Liver (tissue), 9 donors: ENCODE results near the gene LEKR1. TPM values are rescaled to one million over a fixed set of nuclear protein-coding genes. Genes with fewer than 3 reads are reported as not detected.

ENCODE experiments used
- DNase-seq: peaks from one replicate; pipeline ENCODE4 v3.0.0-alpha.2; 2017; ENCODE audit warnings: low spot score
- H3K27ac ChIP-seq, 2 donors: one replicate each; pipeline ENCODE4 v1.7.0; 2013; ENCODE audit warnings: inconsistent platforms in 2 of 2, low read length in 2 of 2, control low read depth in 1 of 2, low read depth in 1 of 2, mild to moderate bottlenecking in 1 of 2
- H3K27me3 ChIP-seq, 4 donors: one replicate each; pipeline versions ENCODE4 v1.6.1 to v1.7.0; 2013; ENCODE audit warnings: low read length in 3 of 4, inconsistent platforms in 1 of 4, mild to moderate bottlenecking in 1 of 4, moderate library complexity in 1 of 4; ENCODE audit not compliant: control insufficient read depth in 4 of 4, insufficient read depth in 4 of 4
- H3K36me3 ChIP-seq, 4 donors: one replicate each; pipeline versions ENCODE4 v1.6.1 to v1.7.0; 2013; ENCODE audit warnings: low read length in 3 of 4, mild to moderate bottlenecking in 3 of 4, low read depth in 1 of 4, moderate library complexity in 1 of 4; ENCODE audit not compliant: control insufficient read depth in 4 of 4, insufficient read depth in 3 of 4
- H3K4me1 ChIP-seq, 4 donors: one replicate each; pipeline versions ENCODE4 v1.6.1 to v1.7.0; 2013; ENCODE audit warnings: low read length in 3 of 4, mild to moderate bottlenecking in 3 of 4, moderate library complexity in 1 of 4; ENCODE audit not compliant: control insufficient read depth in 4 of 4, insufficient read depth in 4 of 4
- H3K4me3 ChIP-seq, 3 donors: one replicate each; pipeline versions ENCODE4 v1.6.1 to v1.7.0; 2013; ENCODE audit warnings: low read length in 3 of 3, control low read depth in 1 of 3, low read depth in 1 of 3, mild to moderate bottlenecking in 1 of 3
- H3K9ac ChIP-seq, 2 donors: one replicate each; pipeline ENCODE4 v1.7.0; 2013; ENCODE audit warnings: low read length in 2 of 2, mild to moderate bottlenecking in 2 of 2, moderate library complexity in 2 of 2, control low read depth in 1 of 2, low read depth in 1 of 2
- H3K9me3 ChIP-seq, 4 donors: one replicate each; pipeline versions ENCODE4 v1.6.1 to v1.7.0; 2013; ENCODE audit warnings: low read length in 3 of 4; ENCODE audit not compliant: control insufficient read depth in 4 of 4
- ATF3 ChIP-seq: IDR thresholded peaks from 2 replicates; pipeline ENCODE4 v1.6.1; 2016; ENCODE audit warnings: antibody characterized with exemption
- CTCF ChIP-seq: fragments of 150-350 bp; IDR thresholded peaks from 2 replicates; pipeline ENCODE4 v1.5.1; 2017; ENCODE audit warnings: improper control_type of control experiment, low read depth, low read length; ENCODE audit not compliant: missing input control
- EGR1 ChIP-seq, 2 donors: IDR thresholded peaks; 2 replicates each; pipeline ENCODE4 v1.6.1; 2016 to 2018; ENCODE audit warnings: antibody characterized with exemption in 2 of 2, low read depth in 2 of 2
- FOXA2 ChIP-seq: IDR thresholded peaks from 2 replicates; pipeline ENCODE4 v1.6.1; 2016; ENCODE audit warnings: antibody characterized with exemption
- GABPA ChIP-seq, 2 donors: IDR thresholded peaks in 1 of 2; conservative IDR thresholded peaks in 1 of 2; 2 replicates each; pipeline ENCODE4 v1.6.1; 2016; ENCODE audit warnings: antibody characterized with exemption in 2 of 2, mild to moderate bottlenecking in 1 of 2, moderate library complexity in 1 of 2
- HNF4G ChIP-seq: IDR thresholded peaks from 2 replicates; pipeline ENCODE4 v1.6.1; 2016; ENCODE audit warnings: antibody characterized with exemption
- REST ChIP-seq: IDR thresholded peaks from 2 replicates; pipeline ENCODE4 v1.6.1; 2016; ENCODE audit warnings: antibody characterized with exemption, mild to moderate bottlenecking
- SP1 ChIP-seq: IDR thresholded peaks from 2 replicates; pipeline ENCODE4 v1.6.1; 2018; ENCODE audit warnings: antibody characterized with exemption, mild to moderate bottlenecking
- ZBTB33 ChIP-seq: IDR thresholded peaks from 2 replicates; pipeline ENCODE4 v1.6.1; 2016; ENCODE audit warnings: antibody characterized with exemption
- WGBS: extraction: QIAGEN DNeasy Blood & Tissue Kit; methylation state at CpG from one replicate; pipeline ENCODE4 v1.1.7; 2013; 5-methylcytosine and 5-hydroxymethylcytosine counted together
- polyA plus RNA-seq, 2 donors: library from polyadenylated mRNA; stranded (reverse) in 1 of 2; unstranded in 1 of 2; fragments of 200-250 nt in 1 of 2; fragments of >200 nt in 1 of 2; fragmentation: Nextera tagmentation in 1 of 2; extraction: Ambion mirVana in 1 of 2; gene quantifications; one replicate each; pipeline versions ENCODE4 v1.2.1 to v1.2.3, GENCODE V29; 2013 to 2015
- total RNA-seq, 2 donors: library from RNA; depleted of rRNA; stranded (reverse); fragments of >200 nt; gene quantifications; one replicate each; pipeline ENCODE4 v1.2.3, GENCODE V29; 2014
- donor health status: healthy.
- donor health status: healthy.
- donor health status: healthy.
- donor health status: healthy.
- donor health status: healthy.

LEKR1 gene
- total and polyA plus RNA-seq, 4 donors: 0.19 to 0.72 (median 0.44) TPM

- DNase-seq: no peak
- H3K27ac ChIP-seq: no peak overlapping the region
- no peaks in the 10 kb centered on the region for H3K9me3 ChIP-seq
- H3K36me3 ChIP-seq: no peaks in the 10 kb centered on the region
- TF ChIP-seq REST: no peak
- no peaks in the 10 kb centered on the region for H3K4me1 ChIP-seq
- H3K9ac ChIP-seq: no peak overlapping the region
- WGBS: 97% methylated on average over 1 of the region's 1 CpG
- no peak overlapping the region for H3K4me3 ChIP-seq
- no peaks in the 10 kb centered on the region for H3K27me3 ChIP-seq
These were observed 233.0 kb downstream of the LEKR1 start for GRCh38 chr3:157059181-157059580.

GRCh38 chr3:157059661-157060060 lies 233.5 kb downstream of the LEKR1 start:
- Histone ChIP-seq H3K4me1 (no peaks in the 10 kb centered on the region), H3K36me3 (no peaks in the 10 kb centered on the region), H3K9me3 (no peaks in the 10 kb centered on the region), H3K4me3 (no peak overlapping the region), H3K27me3 (no peaks in the 10 kb centered on the region), H3K9ac (no peak overlapping the region), H3K27ac (no peak overlapping the region)
- no peak for DNase-seq
- no peak for TF ChIP-seq ZBTB33
- TF ChIP-seq REST: no peak
- no peak for TF ChIP-seq CTCF
- no peak for TF ChIP-seq ATF3
- no peak for TF ChIP-seq FOXA2
- no peak for TF ChIP-seq GABPA (IDR thresholded peaks at IDR 0.05 in 1 of 2, conservative IDR thresholded peaks at IDR 0.05 in 1 of 2)
- no peak for TF ChIP-seq EGR1 (IDR thresholded peaks at IDR 0.05; ENCODE audit: low read depth in 2 of 2)
- no peak for TF ChIP-seq HNF4G
- no peak for TF ChIP-seq SP1
